Inflammatory macrophage treated with lipopolysaccharide for 4 hours (primary cell): Measurements from ENCODE around the gene FAM20C.
"Not testable (repeated sequence)": the region's sequence is repeated elsewhere in the genome, so short reads cannot be mapped to it uniquely, and the experiment has no call there.

Experiments used
- DNase-seq: peaks from one replicate; pipeline ENCODE4 v3.0.0-alpha.2; 2020

Gene FAM20C

GRCh38 chr7:297141-297540, 104.8 kb downstream of the FAM20C start:
- not testable (repeated sequence) for DNase-seq

- DNase-seq, result no peak
Observed at GRCh38 chr7:297611-298374, 105.4 kb downstream of the FAM20C start.

- no peak for DNase-seq
Observed at GRCh38 chr7:298375-298702, 106.0 kb downstream of the FAM20C start.

- DNase-seq, result no peak
Observed at GRCh38 chr7:298743-299142, 106.4 kb downstream of the FAM20C start.

- DNase-seq, result no peak
Observed at GRCh38 chr7:299169-299568, 106.8 kb downstream of the FAM20C start.

GRCh38 chr7:299628-300027, 107.3 kb downstream of the FAM20C start:
- DNase-seq, result no peak

- DNase-seq, result no peak
Observed at GRCh38 chr7:300048-300447, 107.7 kb downstream of the FAM20C start.

- no peak for DNase-seq
Observed at GRCh38 chr7:300546-301290, 108.3 kb downstream of the FAM20C start.

- no peak for DNase-seq
Observed at GRCh38 chr7:301291-302053, 109.1 kb downstream of the FAM20C start.

GRCh38 chr7:302054-302992, 110.0 kb downstream of the FAM20C start:
- no peak for DNase-seq

GRCh38 chr7:303425-303824, 111.1 kb downstream of the FAM20C start:
- no peak for DNase-seq

GRCh38 chr7:303884-304573, 111.7 kb downstream of the FAM20C start:
- DNase-seq, result no peak

- DNase-seq, result no peak
Observed at GRCh38 chr7:304574-305409, 112.4 kb downstream of the FAM20C start.

- DNase-seq, result no peak
Observed at GRCh38 chr7:305410-306151, 113.2 kb downstream of the FAM20C start.

- no peak for DNase-seq
Observed at GRCh38 chr7:307970-308369, 115.6 kb downstream of the FAM20C start.

GRCh38 chr7:309586-310228, 117.3 kb downstream of the FAM20C start:
- no peak for DNase-seq
